Measurements from ENCODE around the gene ABTB2.
"Not testable (repeated sequence)": the region's sequence is repeated elsewhere in the genome, so short reads cannot be mapped to it uniquely, and the experiment has no call there.

DNA sequence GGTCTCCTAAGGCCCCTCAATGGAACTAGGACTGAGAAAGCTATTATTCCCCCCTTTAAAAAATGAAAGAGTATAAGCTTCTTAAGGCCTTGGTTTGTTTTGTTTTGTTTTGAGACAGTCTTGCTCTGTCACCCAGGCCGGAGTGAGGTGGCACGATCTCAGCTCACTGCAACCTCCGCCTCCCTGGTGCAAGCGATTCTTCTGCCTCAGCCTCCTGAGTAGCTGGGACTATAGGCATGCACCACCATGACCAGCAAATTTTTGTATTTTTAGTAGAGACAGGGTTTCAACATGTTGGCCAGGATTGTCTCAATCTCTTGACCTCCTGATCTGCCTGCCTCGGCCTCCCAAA, 177.0 kb downstream of the ABTB2 start:
- TF ChIP-seq, protein P1, sequence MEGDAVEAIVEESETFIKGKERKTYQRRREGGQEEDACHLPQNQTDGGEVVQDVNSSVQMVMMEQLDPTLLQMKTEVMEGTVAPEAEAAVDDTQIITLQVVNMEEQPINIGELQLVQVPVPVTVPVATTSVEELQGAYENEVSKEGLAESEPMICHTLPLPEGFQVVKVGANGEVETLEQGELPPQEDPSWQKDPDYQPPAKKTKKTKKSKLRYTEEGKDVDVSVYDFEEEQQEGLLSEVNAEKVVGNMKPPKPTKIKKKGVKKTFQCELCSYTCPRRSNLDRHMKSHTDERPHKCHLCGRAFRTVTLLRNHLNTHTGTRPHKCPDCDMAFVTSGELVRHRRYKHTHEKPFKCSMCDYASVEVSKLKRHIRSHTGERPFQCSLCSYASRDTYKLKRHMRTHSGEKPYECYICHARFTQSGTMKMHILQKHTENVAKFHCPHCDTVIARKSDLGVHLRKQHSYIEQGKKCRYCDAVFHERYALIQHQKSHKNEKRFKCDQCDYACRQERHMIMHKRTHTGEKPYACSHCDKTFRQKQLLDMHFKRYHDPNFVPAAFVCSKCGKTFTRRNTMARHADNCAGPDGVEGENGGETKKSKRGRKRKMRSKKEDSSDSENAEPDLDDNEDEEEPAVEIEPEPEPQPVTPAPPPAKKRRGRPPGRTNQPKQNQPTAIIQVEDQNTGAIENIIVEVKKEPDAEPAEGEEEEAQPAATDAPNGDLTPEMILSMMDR (IDR thresholded peaks at IDR 0.05): not testable (repeated sequence)
- not testable (repeated sequence) for TF ChIP-seq YY1 (IDR thresholded peaks at IDR 0.05; ENCODE audit: low read depth); POLR2AphosphoS5 (IDR thresholded peaks at IDR 0.05; ENCODE audit: low read depth, low read length); TCF12 (IDR thresholded peaks at IDR 0.05)
- TF ChIP-seq, protein P2, sequence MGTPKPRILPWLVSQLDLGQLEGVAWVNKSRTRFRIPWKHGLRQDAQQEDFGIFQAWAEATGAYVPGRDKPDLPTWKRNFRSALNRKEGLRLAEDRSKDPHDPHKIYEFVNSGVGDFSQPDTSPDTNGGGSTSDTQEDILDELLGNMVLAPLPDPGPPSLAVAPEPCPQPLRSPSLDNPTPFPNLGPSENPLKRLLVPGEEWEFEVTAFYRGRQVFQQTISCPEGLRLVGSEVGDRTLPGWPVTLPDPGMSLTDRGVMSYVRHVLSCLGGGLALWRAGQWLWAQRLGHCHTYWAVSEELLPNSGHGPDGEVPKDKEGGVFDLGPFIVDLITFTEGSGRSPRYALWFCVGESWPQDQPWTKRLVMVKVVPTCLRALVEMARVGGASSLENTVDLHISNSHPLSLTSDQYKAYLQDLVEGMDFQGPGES (IDR thresholded peaks at IDR 0.05; ENCODE audit: low read depth, low read length): not testable (repeated sequence)

Measured in SK-N-SH (cell line).